RCC 7860 (cell line): ENCODE results near the gene TECPR2.

ENCODE experiments used
- DNase-seq: peaks from one replicate; pipeline ENCODE4 v3.0.0-alpha.2; 2015; ENCODE audit warnings: low spot score
- FAIRE-seq: peaks from 2 replicates; lab custom pipeline; 2012; peaks lifted over from hg19 to GRCh38; lab: Jason Lieb, UNC

The TECPR2 gene

DNA sequence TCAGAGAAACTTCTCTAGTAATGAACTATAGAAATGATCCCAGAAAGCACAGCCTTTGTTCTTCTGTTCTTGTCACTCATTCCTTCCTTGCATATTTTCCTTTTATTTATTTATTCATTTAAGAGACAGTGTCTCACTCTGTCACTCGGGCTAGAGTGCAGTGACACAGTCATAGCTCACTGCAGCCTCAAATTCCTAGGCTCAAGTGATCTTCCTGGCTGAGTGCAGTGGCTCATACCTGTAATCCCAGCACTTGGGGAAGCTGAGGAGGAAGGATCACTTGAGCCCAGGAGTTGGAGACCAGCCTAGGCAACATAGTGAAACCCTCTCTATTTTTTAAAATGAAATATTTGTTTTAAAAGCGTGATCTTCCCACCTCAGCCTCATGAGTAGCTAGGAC lies 11.5 kb downstream of the TECPR2 start:
- no peak for DNase-seq
- FAIRE-seq: no peak

DNA sequence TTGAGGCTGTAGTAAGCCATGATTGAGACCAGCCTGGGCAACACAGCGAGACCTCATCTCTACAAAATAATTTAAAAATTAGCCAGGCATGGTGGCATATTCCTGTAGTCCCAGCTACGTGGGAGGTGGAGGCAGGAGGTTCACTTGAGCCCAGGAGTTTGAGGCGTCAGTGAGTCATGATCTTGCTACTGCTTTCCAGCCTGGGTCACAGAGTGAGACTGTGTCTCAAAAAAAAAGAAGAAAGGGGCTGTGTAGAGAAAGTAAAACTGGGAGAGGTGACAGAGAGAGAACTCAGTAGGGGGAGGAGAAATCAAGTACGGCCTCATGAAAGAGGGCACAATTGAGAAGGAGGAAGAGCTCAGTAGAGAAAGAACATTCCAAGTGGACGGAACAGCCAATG lies 12.4 kb downstream of the TECPR2 start:
- FAIRE-seq (no peak), DNase-seq (no peak)

DNA sequence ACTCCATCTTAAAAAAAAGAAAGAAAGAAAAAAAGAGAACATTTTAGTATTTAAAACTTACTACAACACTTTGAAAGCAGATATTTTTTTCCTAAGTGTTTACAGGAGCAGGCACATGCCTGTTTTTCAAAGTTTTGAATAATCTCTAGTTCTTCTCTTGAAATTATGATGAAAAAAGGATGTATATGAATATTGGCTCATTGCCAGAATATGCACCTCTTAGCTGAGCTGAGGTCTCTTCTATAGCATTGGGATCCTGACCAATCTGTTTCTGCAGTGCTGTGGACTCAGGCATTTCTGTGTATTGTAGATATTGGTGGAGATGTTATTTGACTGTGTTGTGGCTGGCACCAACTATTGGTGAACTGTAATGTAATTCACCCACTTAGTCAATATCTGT lies 15.0 kb downstream of the TECPR2 start:
- no peak for DNase-seq
- no peak for FAIRE-seq

DNA sequence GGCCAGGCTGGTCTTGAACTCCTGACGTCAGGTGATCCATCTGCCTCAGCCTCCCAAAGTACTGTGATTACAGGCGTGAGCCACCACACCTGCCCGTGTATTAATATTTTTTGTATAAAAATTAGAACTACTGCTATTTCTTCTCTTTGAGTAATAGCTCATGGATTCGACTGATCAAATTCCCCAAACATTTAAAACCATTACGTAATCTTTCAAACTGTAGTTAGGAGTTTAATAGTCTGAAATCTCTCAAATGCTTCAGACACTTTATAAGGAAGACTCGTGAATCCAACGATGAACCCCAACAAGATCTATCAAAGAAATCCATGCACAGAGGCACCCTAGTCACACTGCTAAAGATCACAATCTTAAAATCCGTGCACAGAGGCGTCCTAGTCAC lies 16.1 kb downstream of the TECPR2 start:
- FAIRE-seq (no peak), DNase-seq (no peak)

DNA sequence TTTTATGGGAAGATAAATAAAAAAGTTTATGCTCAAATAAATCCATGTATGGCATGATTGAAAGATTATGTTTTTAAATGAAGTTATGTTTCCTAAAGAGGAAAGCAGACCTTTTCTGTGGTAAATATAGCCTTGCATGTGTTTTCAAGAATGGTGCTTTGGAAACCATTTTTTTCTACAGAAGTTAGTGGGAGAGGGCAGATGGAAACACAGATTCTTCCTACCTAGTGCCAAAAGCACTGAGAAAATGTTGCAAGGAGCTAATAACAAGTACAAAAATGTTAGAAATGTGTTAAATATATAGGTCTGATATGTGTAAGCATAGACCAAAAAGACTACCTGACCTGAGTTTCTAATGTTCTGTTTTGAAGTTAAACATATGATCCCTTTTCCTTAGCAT lies 24.3 kb downstream of the TECPR2 start:
- FAIRE-seq: no peak
- DNase-seq: no peak

DNA sequence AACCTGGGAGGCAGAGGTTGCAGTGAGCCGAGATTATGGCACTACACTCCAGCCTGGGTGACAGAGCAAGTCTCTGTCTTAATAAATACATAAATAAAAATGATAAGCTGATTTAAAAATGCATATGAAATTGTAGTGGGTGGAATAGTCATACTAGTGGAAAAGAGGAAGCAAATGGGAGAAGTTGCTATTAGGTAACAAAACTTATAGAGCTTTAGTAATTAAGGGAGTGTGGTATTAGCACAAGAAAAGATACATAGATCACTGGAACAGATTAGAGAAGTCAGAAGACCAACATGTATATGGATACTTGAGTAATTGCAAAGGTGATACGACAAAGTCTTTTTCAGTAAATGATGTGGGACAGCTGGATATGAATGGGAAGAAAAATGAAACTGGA lies 26.5 kb downstream of the TECPR2 start:
- no peak for FAIRE-seq
- DNase-seq: no peak

DNA sequence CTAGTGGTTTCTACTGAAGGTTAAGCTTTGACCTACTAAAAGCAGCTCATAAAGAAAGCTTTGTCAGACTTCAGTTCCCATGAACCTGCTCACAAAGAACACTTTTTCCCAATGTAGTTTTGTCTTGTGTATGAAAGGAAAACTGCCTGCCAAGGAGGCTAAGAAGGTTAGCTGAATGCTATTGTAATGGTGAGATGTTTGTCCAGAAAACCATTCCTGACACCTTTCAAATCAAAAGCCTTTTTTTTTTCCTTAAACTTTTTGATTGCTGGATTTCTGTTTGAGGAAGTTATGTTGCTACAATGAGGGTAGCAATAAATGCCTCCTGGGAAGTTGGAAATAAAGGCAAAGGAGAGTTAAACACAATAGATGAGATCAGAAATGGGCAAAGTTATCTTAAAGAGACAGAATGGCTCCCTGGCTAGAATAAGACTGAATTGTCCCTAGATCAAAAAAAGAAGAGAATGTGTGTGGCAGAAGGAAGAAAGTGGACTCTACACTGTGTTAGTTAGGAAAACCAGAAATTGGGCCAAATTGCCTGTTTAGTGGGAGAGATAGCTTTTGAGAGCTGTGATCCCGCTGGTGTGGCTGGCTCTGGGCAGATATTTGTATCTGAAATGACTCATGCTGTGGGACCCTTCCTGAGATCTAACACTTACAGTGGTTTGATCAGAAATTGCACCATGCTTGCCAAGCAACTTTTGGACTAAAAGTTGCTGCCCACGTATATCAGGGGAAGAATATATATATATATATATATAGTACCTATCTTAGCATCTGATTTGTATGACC lies 27.5 kb downstream of the TECPR2 start:
- DNase-seq: no peak
- no peak for FAIRE-seq

DNA sequence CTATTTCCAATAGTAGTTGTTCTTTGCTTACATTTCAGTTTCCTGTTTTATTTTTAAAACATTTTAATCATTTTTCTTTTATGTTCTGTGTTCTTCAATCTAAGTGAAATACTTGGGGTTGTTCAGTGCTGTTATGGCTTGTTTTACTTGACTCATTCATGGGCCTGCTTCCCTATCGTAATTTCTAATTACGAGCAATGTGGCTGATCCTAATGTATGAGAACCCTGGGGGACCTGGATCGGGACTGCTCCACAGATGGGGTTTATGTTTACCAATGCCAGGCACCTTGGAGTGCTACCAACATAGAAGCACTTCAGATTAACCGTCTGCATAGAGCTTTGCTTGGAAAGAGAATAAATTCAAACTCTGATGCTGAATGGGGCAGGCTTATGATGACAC lies 29.8 kb downstream of the TECPR2 start:
- DNase-seq (no peak), FAIRE-seq (no peak)

DNA sequence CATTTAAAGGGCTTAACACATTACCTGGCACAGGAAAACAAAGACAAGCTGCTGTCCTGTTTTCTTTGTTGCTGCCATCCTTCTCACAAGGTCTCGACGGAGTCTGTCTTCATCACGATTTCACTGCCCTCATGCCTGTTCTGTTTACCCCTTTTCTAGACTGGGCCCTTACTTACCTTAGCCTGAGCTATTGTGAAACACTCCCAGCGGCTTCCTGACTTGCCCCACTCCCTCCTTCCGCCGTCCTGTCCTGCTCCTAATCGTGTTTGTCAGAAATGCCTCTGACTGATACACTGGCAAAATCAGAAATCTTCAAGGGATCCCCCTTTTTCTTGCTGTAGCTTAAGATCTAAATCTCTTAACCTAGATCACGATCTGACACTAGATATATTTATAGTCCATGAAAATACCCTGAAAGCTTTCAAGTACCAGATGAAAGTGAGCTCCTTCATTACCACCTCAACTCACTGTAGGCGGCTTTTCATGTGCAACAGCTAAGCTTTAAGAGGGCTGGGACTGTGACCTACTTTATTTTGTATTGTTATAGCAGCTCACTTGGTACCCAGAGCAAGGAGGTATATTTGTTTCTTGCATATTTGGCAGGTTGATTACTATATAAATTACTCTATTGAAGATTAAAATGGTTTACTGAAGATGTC lies 32.1 kb downstream of the TECPR2 start:
- DNase-seq (no peak), FAIRE-seq (no peak)

DNA sequence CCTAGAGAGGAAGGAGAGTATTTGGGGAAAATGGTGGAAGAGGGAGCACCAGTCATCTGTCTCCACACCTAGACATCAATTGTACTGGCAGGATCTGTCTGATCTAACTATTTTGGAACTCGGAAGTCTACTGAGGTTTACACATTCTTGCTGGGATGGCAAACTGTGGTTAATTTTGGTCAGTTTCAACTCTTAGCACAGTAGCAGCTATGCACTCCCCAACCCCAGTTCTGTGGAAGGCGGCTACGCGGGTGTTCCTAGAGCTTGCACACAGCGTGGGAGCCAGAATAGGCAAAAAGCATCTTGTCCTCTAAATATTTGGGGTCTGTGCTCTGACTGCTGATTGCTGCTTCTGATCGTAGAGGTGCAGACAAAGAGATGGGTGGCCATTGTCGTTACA lies 33.8 kb downstream of the TECPR2 start:
- no peak for FAIRE-seq
- DNase-seq: no peak

DNA sequence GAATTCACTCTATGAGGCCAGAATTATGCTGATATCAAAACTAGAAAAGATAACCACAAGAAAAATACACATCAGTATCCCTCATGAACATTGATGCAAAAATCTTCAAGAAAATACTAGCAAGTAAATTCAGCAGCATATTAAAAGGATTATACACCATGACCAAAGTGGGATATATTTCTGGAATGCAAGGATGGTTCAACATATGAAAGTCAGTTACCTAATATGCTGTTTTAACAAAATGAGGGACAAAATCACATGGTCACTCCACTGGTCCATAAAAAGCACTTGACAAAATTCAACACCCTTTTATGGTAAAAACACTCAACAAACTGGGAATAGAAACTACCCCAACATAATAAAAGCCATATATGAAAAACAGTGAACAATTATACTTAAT lies 40.3 kb downstream of the TECPR2 start:
- no peak for FAIRE-seq
- no peak for DNase-seq

DNA sequence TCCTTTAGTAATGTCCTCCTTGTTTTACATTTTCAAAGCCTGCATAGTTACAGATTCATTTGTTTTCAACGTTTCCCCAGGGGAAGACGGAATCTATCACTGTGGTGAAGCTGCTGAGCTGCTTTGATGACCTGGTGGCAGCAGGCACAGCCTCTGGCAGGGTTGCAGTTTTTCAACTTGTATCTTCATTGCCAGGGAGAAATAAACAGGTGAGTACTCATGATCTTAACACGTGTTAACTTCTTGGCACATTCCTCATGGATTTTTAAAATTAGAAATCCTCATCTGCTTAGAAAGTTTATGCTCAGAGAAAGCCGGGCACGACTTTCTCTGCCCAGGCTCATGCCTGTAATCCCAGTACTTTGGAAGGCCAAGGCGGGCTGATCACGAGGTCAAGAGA lies 44.5 kb downstream of the TECPR2 start:
- FAIRE-seq (no peak), DNase-seq (no peak)

DNA sequence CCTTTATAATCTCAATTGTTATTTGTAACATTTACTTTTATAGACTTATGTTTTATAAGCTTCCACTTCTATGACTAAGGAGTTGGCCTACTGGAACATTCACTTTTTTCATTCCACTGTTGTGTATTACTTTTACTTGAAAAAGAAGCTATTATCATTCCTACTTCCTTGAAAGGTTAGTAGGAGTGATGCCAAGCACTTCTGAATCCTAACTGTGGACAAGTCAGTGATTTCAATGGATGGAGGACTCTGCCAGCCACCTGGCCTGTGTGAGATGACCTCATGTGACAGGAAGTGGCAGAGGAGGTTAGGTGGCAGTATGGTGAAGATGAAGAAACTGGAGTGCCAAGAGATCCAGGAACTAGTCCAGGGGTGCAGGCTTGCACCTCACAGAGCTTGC lies 46.0 kb downstream of the TECPR2 start:
- no peak for FAIRE-seq
- no peak for DNase-seq

DNA sequence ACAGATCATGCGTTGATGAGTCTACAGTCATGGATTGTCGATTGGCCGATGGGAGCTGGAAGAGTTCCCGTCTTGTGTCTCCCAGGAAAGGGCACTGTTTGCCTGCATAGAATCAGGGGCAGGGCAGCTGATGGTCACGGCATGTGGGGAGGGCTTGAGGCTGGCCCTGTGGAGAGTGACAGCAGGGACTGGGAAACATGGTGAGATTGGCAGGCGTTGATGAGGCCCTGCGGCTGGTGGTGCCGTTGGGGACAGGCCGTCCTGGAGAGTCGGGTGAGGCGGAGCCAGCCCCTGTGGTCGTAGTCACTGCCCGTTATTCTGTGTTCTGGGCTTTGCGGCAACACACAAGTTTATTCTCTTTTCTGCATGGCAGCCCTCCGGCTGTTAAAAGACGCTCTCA lies 52.9 kb downstream of the TECPR2 start:
- DNase-seq (no peak), FAIRE-seq (no peak)

DNA sequence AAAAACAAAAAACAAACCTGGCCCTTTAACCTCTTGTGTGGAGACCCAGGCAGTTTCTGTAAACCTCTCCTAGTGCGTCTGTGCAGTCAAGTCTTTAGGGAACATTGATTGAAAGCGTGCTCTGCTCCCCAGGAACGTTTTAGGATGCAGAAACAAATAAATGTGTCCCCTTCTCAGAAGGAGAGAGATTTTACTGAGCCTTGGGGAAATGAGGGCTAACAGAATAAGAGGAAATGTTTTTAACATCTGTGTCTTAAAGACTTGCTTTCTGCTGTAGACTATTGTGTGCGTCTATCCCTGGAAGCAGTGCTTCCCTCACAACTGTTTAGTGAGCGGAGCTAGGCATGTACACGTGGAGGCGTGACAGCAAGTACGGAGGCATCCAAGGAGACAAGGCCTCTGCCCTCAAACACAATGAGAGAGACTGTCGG lies 54.3 kb downstream of the TECPR2 start:
- FAIRE-seq (no peak), DNase-seq (no peak)

DNA sequence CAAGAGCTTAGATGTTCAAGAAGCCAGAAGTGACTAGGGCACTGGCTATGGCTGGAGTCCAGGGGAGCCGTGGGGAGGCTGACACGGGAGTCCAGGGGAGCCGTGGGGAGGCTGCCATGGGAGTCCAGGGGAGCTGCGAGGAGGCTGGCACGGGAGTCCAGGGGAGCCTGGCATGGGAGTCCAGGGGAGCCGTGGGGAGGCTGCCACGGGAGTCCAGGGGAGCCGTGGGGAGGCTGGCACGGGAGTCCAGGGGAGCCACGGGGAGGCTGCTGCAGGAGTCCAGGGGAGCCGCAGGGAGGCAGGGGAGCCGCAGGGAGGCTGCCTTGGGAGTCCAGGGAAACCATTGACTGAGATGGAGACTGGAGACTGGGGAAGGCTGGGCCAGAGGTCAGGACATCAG lies 54.9 kb downstream of the TECPR2 start:
- FAIRE-seq: no peak
- no peak for DNase-seq

DNA sequence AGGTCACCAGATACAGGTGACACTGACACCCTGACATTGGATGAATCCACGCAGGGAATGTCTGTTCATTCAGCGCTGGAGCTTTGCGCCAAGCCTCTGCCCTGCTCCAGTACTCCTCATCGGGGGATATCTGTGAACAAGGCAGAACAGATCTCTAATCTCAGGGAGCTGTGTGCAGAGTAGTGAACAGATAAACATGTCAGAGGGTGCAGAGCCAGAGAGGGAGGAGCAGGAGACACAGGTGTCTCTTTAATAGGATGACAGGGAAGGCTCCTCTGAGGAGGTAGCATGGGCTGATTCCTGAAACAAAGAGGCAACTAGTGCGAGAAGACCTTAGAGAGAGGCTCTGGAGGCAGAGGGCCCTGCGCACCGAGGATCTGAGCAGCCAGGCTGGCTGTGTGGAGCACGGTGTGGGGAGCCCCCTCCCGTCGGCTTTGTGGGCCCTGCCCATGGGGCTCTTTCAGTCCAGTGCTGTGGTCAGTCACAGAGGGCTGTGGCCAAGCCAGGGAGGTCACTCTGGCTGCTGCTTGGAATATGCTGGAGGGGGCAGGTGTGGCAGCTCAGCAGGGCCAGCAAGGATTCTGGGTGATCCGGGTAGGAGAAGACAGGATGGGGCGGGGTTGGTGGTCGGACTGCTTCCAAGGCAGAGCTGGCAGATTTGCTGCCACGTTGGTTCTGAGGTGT lies 55.6 kb downstream of the TECPR2 start:
- no peak for FAIRE-seq
- no peak for DNase-seq

DNA sequence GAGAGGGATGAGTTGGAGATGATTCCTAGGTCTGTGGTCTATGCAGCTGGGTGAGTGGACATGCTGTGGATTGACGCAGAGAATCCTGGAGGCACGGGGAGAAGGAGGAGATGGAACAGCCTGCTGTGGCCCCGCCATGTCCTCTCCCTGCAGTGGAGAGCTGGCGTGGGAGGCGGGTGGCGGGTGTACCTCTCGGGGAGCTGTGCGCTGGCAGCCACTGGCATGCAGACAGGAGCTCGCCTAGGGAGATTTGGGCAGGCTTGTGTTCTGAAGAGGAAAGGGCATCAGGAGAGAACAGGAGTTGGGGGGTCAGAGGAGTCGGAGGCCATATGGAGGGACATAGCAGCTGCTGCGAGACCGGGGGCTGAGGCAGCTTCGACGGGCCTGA lies 56.1 kb downstream of the TECPR2 start:
- no peak for FAIRE-seq

DNA sequence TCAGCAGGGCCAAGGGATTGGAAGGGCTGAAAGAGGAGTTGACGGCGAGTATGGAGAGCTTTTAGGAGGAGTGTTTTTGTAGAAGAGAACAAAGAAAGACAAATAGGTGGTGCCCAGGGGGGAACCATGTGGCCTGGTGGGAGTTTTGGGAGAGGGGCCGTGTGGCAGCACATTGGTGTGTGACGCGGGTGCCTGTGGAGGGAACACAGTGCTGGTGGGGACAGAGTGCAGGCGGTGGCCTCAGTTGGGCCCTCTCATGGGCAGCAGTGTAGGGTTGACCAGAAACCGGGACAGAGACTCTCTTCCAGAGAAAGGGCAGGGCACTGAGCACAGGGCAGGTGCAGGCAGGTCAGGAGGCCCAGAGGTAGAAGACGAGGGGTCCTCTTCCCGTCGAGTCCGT lies 56.5 kb downstream of the TECPR2 start:
- FAIRE-seq (no peak), DNase-seq (no peak)

More for the DNA sequence above, 56.1 kb downstream of the TECPR2 start:
- DNase-seq: no peak

DNA sequence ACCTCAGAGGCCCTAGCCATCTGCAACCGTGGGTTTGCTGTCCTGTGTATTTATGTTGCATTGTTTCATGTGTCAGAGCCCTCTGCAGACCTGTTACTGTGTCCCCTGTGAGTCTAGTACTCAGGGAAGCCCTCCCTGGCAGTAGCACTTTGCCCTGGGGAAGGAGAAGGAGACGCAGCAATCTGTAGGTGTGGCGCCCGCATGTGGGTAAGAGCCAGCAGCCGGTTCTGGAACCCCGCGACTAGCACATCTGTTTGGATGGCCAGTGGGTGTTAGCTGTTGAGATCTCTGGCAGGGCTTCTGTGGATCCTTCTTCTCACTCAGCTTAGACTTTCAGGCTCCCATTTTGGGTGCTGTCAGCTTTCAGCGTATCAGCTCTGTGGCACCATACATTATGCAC lies 57.0 kb downstream of the TECPR2 start:
- FAIRE-seq: no peak

DNA sequence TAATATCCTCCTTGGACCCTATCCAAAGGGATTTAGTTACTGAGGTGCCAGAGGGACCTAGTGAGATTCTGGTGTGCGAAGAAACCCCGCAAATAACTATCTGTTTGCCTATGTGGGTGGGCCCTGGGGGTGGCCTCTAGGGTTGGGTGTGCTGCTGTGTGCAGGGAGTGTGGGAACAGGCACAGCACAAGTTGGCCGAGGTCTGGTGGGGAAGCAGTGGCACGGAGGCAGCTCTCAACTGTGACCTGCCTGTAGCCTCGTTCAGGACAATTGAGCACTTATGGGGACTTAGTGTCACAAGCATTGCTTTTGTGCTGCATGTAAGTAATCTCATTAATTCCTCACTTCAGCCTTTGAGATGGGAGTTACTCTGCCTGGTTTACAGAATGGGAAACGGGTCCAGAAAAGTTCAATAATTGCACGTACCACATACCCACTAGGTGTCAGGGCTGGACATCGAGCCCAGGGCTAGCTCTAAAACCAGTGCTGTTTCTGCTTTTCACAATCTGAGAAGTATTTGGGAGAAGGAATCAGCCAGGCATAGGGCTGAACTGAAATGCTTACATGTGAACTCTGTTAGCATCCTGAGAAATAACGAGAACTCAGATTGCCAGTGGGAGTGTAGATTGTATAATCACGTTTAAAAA lies 58.8 kb downstream of the TECPR2 start:
- no peak for FAIRE-seq

More for the DNA sequence above, 57.0 kb downstream of the TECPR2 start:
- no peak for DNase-seq

DNA sequence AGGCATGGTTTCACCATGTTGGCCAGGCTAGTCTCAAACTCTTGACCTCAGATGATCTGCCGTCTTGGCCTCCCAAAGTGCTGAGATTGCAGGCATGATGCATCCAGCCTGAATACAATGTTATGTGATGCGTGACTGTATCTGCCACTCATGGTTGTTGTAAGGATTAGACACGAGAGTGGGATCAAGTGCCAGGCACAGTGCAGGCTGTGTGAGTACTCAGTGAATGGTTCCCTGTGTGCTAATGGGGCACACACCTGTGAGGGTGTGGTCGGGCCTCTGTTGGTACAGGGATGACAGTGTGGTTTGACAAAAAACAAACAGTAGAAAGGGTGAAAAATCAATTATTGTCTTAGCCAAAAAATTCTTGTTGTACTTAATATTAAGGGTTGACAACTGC lies 61.8 kb downstream of the TECPR2 start:
- FAIRE-seq (no peak), DNase-seq (no peak)

More for the DNA sequence above, 58.8 kb downstream of the TECPR2 start:
- DNase-seq: no peak
